Keratinocyte (primary cell): ENCODE data around the gene UNK.

ENCODE experiments used
- CTCF ChIP-seq, 3 experiments: IDR thresholded peaks in 1 of 3; conservative IDR thresholded peaks in 1 of 3; optimal IDR thresholded peaks in 1 of 3; 2 replicates in 2 of 3; 3 replicates in 1 of 3; pipeline versions ENCODE3 to v1.5.1; 2011; ENCODE audit warnings: low read length in 3 of 3, mild to moderate bottlenecking in 3 of 3, moderate library complexity in 2 of 3, control low read depth in 1 of 3, inconsistent platforms in 1 of 3; ENCODE audit not compliant: insufficient read depth in 2 of 3; ENCODE audit errors: extremely low read depth in 1 of 3
- EZH2 ChIP-seq: IDR thresholded peaks from one replicate; pipeline ENCODE4 v1.6.1; 2012; ENCODE audit warnings: inconsistent platforms, mild to moderate bottlenecking, low read length, moderate library complexity

- TF ChIP-seq CTCF (optimal IDR thresholded peaks at IDR 0.05 in 1 of 3, IDR thresholded peaks at IDR 0.05 in 1 of 3, conservative IDR thresholded peaks at IDR 0.05 in 1 of 3; ENCODE audit: extremely low read depth in 1 of 3, insufficient read depth in 2 of 3, low read length in 3 of 3): peak; percentile 79 to 87 (median 83)
- TF ChIP-seq EZH2: no peak
Measured at GRCh38 chr17:75845058-75845711, 60.6 kb downstream of the UNK start.
